ENCODE measurements around the gene CDK14.

Gene CDK14

GRCh38 chr7:90948085-90948484, 352.0 kb downstream of the CDK14 start:
- H3K27ac ChIP-seq, result no peak overlapping the region
- H3K4me1 ChIP-seq (ENCODE audit: control insufficient read depth in 1 of 2, insufficient read depth in 1 of 2, low read depth in 1 of 2, low read length in 1 of 2), result no peaks in the 10 kb centered on the region
- no peak overlapping the region for H3K4me3 ChIP-seq (ENCODE audit: low read depth in 1 of 2, low read length in 1 of 2)
- H3K36me3 ChIP-seq, result no peaks in the 10 kb centered on the region
- H3K9me3 ChIP-seq, result no peaks in the 10 kb centered on the region
- no peaks in the 10 kb centered on the region for H3K27me3 ChIP-seq
- TF ChIP-seq, protein P1, sequence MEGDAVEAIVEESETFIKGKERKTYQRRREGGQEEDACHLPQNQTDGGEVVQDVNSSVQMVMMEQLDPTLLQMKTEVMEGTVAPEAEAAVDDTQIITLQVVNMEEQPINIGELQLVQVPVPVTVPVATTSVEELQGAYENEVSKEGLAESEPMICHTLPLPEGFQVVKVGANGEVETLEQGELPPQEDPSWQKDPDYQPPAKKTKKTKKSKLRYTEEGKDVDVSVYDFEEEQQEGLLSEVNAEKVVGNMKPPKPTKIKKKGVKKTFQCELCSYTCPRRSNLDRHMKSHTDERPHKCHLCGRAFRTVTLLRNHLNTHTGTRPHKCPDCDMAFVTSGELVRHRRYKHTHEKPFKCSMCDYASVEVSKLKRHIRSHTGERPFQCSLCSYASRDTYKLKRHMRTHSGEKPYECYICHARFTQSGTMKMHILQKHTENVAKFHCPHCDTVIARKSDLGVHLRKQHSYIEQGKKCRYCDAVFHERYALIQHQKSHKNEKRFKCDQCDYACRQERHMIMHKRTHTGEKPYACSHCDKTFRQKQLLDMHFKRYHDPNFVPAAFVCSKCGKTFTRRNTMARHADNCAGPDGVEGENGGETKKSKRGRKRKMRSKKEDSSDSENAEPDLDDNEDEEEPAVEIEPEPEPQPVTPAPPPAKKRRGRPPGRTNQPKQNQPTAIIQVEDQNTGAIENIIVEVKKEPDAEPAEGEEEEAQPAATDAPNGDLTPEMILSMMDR (IDR thresholded peaks at IDR 0.05), result no peak

GRCh38 chr7:90951229-90951628, 355.1 kb downstream of the CDK14 start:
- Histone ChIP-seq H3K4me3 (ENCODE audit: low read depth in 1 of 2, low read length in 1 of 2) (no peak overlapping the region), H3K4me1 (ENCODE audit: control insufficient read depth in 1 of 2, insufficient read depth in 1 of 2, low read depth in 1 of 2, low read length in 1 of 2) (no peaks in the 10 kb centered on the region), H3K27me3 (no peaks in the 10 kb centered on the region), H3K27ac (no peak overlapping the region), H3K36me3 (peaks cover 7% of the 10 kb centered on the region), H3K9me3 (no peaks in the 10 kb centered on the region)
- TF ChIP-seq, protein P1 (IDR thresholded peaks at IDR 0.05), result no peak

GRCh38 chr7:90951986-90952954, 356.1 kb downstream of the CDK14 start:
- TF ChIP-seq, protein P1 (IDR thresholded peaks at IDR 0.05), result no peak
- Histone ChIP-seq H3K27ac (no peak overlapping the region), H3K4me3 (ENCODE audit: low read depth in 1 of 2, low read length in 1 of 2) (no peak overlapping the region), H3K27me3 (no peaks in the 10 kb centered on the region), H3K9me3 (no peaks in the 10 kb centered on the region), H3K4me1 (ENCODE audit: control insufficient read depth in 1 of 2, insufficient read depth in 1 of 2, low read depth in 1 of 2, low read length in 1 of 2) (no peaks in the 10 kb centered on the region), H3K36me3 (peaks cover 7% of the 10 kb centered on the region)

- no peaks in the 10 kb centered on the region for H3K27me3 ChIP-seq
- H3K27ac ChIP-seq, result no peak overlapping the region
- no peaks in the 10 kb centered on the region for H3K4me1 ChIP-seq (ENCODE audit: control insufficient read depth in 1 of 2, insufficient read depth in 1 of 2, low read depth in 1 of 2, low read length in 1 of 2)
- TF ChIP-seq, protein P1 (IDR thresholded peaks at IDR 0.05), result no peak
- no peak overlapping the region for H3K4me3 ChIP-seq (ENCODE audit: low read depth in 1 of 2, low read length in 1 of 2)
- H3K9me3 ChIP-seq, result no peaks in the 10 kb centered on the region
- peaks cover 7% of the 10 kb centered on the region for H3K36me3 ChIP-seq
These were observed 359.6 kb downstream of the CDK14 start for GRCh38 chr7:90955641-90956207.

DNA sequence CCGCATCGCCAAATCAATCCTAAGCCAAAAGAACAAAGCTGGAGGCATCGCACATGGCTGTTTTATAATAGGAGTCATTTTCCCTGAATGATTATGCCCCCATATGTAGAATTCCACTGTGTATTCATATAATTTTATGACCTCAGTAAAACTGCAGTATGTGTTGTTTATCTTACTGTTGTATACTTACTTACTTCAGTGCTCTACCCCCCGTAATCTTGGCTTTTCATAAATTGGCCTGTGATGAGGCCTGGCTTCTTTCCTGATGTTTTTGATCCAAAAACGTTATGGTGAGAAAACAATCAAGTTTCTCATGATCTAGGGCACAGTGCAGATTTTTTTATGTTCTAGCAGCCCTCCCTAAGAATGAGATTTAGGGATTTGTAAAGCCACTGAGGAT, 361.8 kb downstream of the CDK14 start:
- H3K4me3 ChIP-seq (ENCODE audit: low read depth in 1 of 2, low read length in 1 of 2), result no peak overlapping the region
- no peak overlapping the region for H3K27ac ChIP-seq
- TF ChIP-seq, protein P1 (IDR thresholded peaks at IDR 0.05), result no peak
- no peaks in the 10 kb centered on the region for H3K27me3 ChIP-seq
- no peaks in the 10 kb centered on the region for H3K9me3 ChIP-seq
- H3K36me3 ChIP-seq, result peaks cover 7% of the 10 kb centered on the region
- no peaks in the 10 kb centered on the region for H3K4me1 ChIP-seq (ENCODE audit: control insufficient read depth in 1 of 2, insufficient read depth in 1 of 2, low read depth in 1 of 2, low read length in 1 of 2)

Data from neutrophil (primary cell).